ENCODE data around the gene SOX6.

The SOX6 gene

DNA sequence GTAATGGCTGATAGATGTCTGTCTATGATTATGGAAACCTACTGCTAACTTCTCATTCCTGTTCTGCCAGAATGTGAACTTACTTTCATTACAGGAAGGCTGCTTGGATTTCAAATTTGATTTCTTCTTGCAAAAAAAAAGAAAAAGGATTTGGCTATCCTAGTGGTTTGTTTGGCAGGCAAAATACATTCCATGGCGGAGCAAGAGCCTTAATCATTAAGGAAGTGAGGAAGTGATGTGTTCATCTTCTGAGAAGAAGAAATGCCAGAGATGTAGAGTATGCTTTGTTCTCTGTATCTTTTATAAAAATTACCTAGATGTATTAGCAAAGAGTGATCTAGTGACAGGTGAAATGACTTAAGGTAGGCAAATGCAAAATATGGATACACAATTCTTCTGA lies 356.3 kb downstream of the SOX6 start:
- no peak for DNase-seq (ENCODE audit: extremely low read depth, insufficient read length)
- H3K4me3 ChIP-seq (replicated peaks; ENCODE audit: low read depth, low read length): no peak overlapping the region
- H3K36me3 ChIP-seq (ENCODE audit: control insufficient read depth, insufficient read depth, low read length): no peaks in the 10 kb centered on the region
- no peaks in the 10 kb centered on the region; the same call in 1 of the 2 replicates for H3K27me3 ChIP-seq (replicated peaks; ENCODE audit: control insufficient read depth, insufficient read depth, low read length)
- TF ChIP-seq CTCF (IDR thresholded peaks at IDR 0.05; ENCODE audit: insufficient read depth, low read length, poor library complexity, severe bottlenecking): no peak

- no peaks in the 10 kb centered on the region for H3K36me3 ChIP-seq (ENCODE audit: control insufficient read depth, insufficient read depth, low read length)
- no peak for TF ChIP-seq CTCF (IDR thresholded peaks at IDR 0.05; ENCODE audit: insufficient read depth, low read length, poor library complexity, severe bottlenecking)
- no peaks in the 10 kb centered on the region; the same call in 1 of the 2 replicates for H3K27me3 ChIP-seq (replicated peaks; ENCODE audit: control insufficient read depth, insufficient read depth, low read length)
Measured at GRCh38 chr11:15993345-15993744, 363.0 kb downstream of the SOX6 start.

GRCh38 chr11:15991215-15991614 lies 365.1 kb downstream of the SOX6 start:
- H3K27me3 ChIP-seq (replicated peaks; ENCODE audit: control insufficient read depth, insufficient read depth, low read length): no peaks in the 10 kb centered on the region; the same call in 1 of the 2 replicates
- no peaks in the 10 kb centered on the region for H3K36me3 ChIP-seq (ENCODE audit: control insufficient read depth, insufficient read depth, low read length)
- no peak for DNase-seq (ENCODE audit: extremely low read depth, insufficient read length)
- no peak for TF ChIP-seq CTCF (IDR thresholded peaks at IDR 0.05; ENCODE audit: insufficient read depth, low read length, poor library complexity, severe bottlenecking)
- no peak overlapping the region for H3K4me3 ChIP-seq (replicated peaks; ENCODE audit: low read depth, low read length)

More at GRCh38 chr11:15993345-15993744, 363.0 kb downstream of the SOX6 start:
- no peak overlapping the region for H3K4me3 ChIP-seq (replicated peaks; ENCODE audit: low read depth, low read length)
- no peak for DNase-seq (ENCODE audit: extremely low read depth, insufficient read length)

GRCh38 chr11:15989685-15990084 lies 366.7 kb downstream of the SOX6 start:
- H3K27me3 ChIP-seq (replicated peaks; ENCODE audit: control insufficient read depth, insufficient read depth, low read length): no peaks in the 10 kb centered on the region; the same call in 1 of the 2 replicates
- H3K4me3 ChIP-seq (replicated peaks; ENCODE audit: low read depth, low read length): no peak overlapping the region
- no peaks in the 10 kb centered on the region for H3K36me3 ChIP-seq (ENCODE audit: control insufficient read depth, insufficient read depth, low read length)
- DNase-seq (ENCODE audit: extremely low read depth, insufficient read length): no peak
- TF ChIP-seq CTCF (IDR thresholded peaks at IDR 0.05; ENCODE audit: insufficient read depth, low read length, poor library complexity, severe bottlenecking): no peak

DNA sequence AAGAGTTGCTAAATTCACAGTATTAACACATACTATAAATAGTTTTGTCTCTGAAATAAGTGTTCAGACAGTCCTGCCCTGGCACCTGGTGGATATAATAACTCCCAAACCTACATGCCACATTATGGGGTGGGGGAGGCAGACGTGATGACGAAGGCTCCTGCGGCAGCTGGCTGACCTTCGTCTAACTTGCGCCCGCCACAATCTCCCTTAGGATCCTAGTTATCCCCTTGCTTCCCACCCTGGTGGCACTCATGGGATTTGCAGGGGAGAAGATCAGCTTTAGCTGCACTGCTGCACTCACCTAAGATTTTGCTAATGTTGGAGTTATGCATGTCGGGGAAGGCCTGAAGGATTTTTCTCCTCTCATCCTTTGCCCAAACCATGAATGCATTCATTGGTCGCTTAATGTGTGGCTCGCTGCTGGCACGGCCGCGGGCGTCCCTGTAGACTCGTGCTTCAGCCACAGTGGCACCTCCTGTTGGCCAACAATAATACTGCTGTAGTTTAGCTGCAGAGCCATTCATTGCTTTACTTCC lies 367.6 kb downstream of the SOX6 start:
- Histone ChIP-seq H3K27me3 (replicated peaks; ENCODE audit: control insufficient read depth, insufficient read depth, low read length) (no peaks in the 10 kb centered on the region; the same call in 1 of the 2 replicates), H3K36me3 (ENCODE audit: control insufficient read depth, insufficient read depth, low read length) (no peaks in the 10 kb centered on the region), H3K4me3 (replicated peaks; ENCODE audit: low read depth, low read length) (no peak overlapping the region)
- DNase-seq (ENCODE audit: extremely low read depth, insufficient read length): no peak
- TF ChIP-seq CTCF (IDR thresholded peaks at IDR 0.05; ENCODE audit: insufficient read depth, low read length, poor library complexity, severe bottlenecking): peak; percentile 36

Data from GM06990 (cell line).